NCI-H446 treated with DMSO at 0.1 percent for 48 hours (cell line): ENCODE data around the gene TBX5.

Experiments used
- DNase-seq: peaks from one replicate; lab custom pipeline; 2025; lab: John Stamatoyannopoulos, UW

Gene TBX5

DNA sequence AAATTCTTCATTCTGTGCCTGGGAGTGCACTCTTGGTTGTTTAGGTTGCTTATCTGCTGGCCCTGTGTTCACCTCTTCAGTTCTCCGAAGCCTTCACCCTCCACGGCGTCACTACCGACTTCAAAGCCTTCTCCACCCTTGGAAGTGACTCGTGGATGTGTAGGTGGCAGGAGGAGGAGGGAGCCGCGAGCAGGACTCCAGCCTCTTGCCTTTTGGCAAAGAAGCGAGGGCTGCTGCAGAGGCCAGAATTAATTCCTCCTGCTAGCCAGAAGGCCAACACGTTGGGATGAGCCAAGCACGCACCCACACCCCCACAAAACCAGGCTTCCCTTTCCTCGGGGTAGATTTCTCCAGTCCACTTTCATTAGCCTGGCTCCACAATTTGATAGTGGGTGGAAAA, 86.5 kb downstream of the TBX5 start:
- DNase-seq, result no peak

DNA sequence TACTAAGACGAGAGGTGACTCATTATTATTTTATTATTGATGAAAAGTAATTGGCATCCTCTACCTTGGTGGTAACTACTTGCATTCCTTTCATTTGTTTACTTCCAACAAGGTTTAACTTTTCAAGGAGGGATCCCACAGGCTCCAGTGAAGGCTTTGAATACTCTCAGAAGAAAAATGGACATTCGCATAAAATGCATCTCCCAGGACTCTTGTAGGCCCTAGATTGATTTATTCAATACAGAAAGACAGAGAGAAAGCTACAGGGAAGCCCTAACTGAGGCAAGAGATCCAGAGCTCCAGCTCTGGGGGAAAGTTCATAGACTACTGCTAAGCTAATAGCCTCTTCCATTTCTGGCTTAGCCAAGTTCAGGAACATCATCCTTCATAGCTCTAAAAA, 87.0 kb downstream of the TBX5 start:
- DNase-seq, result no peak

DNA sequence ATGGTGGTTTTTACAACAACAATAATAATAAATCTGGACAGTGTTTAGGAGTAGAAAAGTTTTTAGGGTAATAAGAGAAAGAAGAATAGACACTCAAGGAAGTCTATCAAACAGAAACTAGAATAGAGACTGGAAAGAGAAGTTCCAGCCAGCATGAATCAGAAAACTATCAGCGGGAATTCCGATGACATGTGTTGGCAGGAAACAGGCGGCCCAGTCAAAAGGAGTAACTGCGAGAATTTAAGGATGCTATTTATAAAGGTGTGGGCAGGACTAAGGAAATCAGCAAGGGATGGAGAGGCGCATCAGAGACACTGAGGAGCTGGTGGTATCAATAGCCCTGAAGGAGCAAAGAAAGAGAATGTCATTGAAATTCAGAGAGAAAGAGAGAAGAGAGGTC, 89.9 kb downstream of the TBX5 start:
- no peak for DNase-seq

DNA sequence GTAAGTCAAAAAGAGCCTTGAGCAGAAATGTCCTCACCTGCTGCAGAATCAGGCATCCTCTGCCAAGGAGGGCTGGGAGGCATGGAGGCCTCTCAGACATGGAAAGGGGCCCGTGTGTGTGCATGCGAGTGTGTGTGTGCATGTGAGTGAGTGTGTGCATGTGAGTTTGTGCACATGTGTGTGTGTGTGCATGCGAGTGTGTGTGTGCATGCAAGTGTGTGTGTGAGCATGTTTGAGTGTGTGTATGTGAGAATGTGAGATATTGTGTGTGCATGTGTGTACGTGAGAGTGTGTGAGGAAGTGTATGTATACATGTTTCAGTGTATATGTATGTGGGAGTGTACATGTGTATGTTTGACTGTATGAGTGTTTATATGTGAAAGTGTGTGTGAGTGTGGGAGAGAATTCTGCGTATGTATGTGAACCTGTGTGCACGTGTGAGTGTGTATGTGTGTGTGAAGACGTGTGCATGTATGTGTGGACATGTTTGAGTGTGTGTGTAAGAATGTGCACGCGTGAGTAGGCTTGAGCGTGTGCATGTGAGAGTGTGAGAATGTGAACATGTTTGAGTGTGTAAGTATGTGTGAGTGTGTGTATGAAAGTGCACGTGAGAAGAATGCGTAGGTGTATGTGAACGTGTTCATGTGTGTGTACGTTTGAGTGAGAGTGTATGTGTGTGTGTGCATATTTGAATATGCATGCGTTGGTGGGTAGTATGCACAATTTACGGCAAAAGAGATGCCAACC, 90.8 kb downstream of the TBX5 start:
- no peak for DNase-seq

- DNase-seq, result no peak
Measured at GRCh38 chr12:114314403-114314802, 91.5 kb downstream of the TBX5 start.

- no peak for DNase-seq
Measured at GRCh38 chr12:114313910-114314309, 92.0 kb downstream of the TBX5 start.

GRCh38 chr12:114311974-114312373, 94.0 kb downstream of the TBX5 start:
- no peak for DNase-seq

- no peak for DNase-seq
Measured at GRCh38 chr12:114306646-114307045, 99.3 kb downstream of the TBX5 start.

DNA sequence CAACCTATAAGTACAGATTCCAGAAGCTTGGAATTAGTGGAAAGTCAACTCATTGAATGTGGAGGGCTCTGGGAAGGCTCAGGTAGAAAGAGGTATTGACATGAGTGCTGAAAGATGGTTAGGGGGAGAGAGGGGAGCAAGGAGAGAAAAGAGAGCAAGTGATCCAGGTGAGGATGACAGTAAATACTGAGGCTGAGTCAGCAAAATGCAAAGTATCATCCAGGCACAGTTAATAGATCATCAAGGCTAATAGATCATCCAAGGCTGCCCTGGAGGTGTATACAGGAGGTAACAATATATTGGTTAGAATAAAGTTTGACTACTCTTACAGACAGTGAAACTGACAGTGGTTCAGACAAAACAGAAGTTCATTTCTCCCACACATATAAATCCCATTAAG, 100.5 kb downstream of the TBX5 start:
- DNase-seq, result no peak
